Mesenchymal stem cell (in vitro differentiated cells and primary cell): ENCODE measurements around the gene PPP1R2.

Experiments used
- DNase-seq: peaks from one replicate; pipeline ENCODE4 v3.0.0-alpha.2; 2013
- H2AFZ ChIP-seq: one replicate; pipeline ENCODE4 v1.6.1; 2013; ENCODE audit warnings: low read depth, mild to moderate bottlenecking, control low read depth, inconsistent platforms, low read length, moderate library complexity
- H2AK5ac ChIP-seq: 2 replicates; pipeline ENCODE4 v1.6.1; 2013; ENCODE audit warnings: low read length, moderate library complexity, mild to moderate bottlenecking, inconsistent platforms; ENCODE audit not compliant: severe bottlenecking
- H2BK120ac ChIP-seq: one replicate; pipeline ENCODE4 v1.6.1; 2013; ENCODE audit warnings: low read depth, mild to moderate bottlenecking, inconsistent platforms, low read length, moderate library complexity
- H2BK12ac ChIP-seq, 2 experiments: one replicate each; pipeline ENCODE4 v1.6.1; 2013; ENCODE audit warnings: inconsistent platforms in 2 of 2, low read length in 2 of 2, mild to moderate bottlenecking in 2 of 2, moderate library complexity in 2 of 2, control low read depth in 1 of 2
- H2BK15ac ChIP-seq: one replicate; pipeline ENCODE4 v1.6.1; 2013; ENCODE audit warnings: mild to moderate bottlenecking, low read depth, inconsistent platforms; ENCODE audit not compliant: poor library complexity, severe bottlenecking
- H2BK5ac ChIP-seq: 2 replicates; pipeline ENCODE4 v1.6.1; 2013; ENCODE audit warnings: low read depth, mild to moderate bottlenecking, low read length, control low read depth, inconsistent platforms; ENCODE audit not compliant: poor library complexity, severe bottlenecking
- H3K14ac ChIP-seq, 2 experiments: one replicate each; pipeline ENCODE4 v1.6.1; 2013; ENCODE audit warnings: inconsistent platforms in 2 of 2, low read length in 2 of 2, control low read depth in 1 of 2, mild to moderate bottlenecking in 1 of 2, moderate library complexity in 1 of 2
- H3K18ac ChIP-seq, 2 experiments: one replicate each; pipeline ENCODE4 v1.6.1; 2013; ENCODE audit warnings: inconsistent platforms in 2 of 2, low read length in 2 of 2, control low read depth in 1 of 2, low read depth in 1 of 2, mild to moderate bottlenecking in 1 of 2
- H3K23ac ChIP-seq, 2 experiments: one replicate each; pipeline ENCODE4 v1.6.1; 2013; ENCODE audit warnings: inconsistent platforms in 2 of 2, low read length in 2 of 2, mild to moderate bottlenecking in 2 of 2, moderate library complexity in 2 of 2, control low read depth in 1 of 2
- H3K27ac ChIP-seq: 2 replicates; pipeline ENCODE4 v1.5.1; 2013; ENCODE audit warnings: mild to moderate bottlenecking, moderate library complexity, low read length, control low read depth, inconsistent platforms; ENCODE audit not compliant: poor library complexity, severe bottlenecking
- H3K27me3 ChIP-seq, 2 experiments: 2 replicates each; pipeline versions ENCODE4 v1.6.1 to v1.7.0; 2013; ENCODE audit warnings: low read length in 2 of 2, mild to moderate bottlenecking in 2 of 2, moderate library complexity in 2 of 2, control low read depth in 1 of 2, inconsistent platforms in 1 of 2; ENCODE audit not compliant: control insufficient read depth in 1 of 2, insufficient read depth in 1 of 2
- H3K36me3 ChIP-seq, 2 experiments: 2 replicates each; pipeline versions ENCODE4 v1.6.1 to v1.7.0; 2013; ENCODE audit warnings: low read length in 2 of 2, control low read depth in 1 of 2, inconsistent platforms in 1 of 2, low read depth in 1 of 2, mild to moderate bottlenecking in 1 of 2; ENCODE audit not compliant: insufficient read depth in 2 of 2, control insufficient read depth in 1 of 2
- H3K4ac ChIP-seq, 2 experiments: one replicate each; pipeline ENCODE4 v1.6.1; 2013; ENCODE audit warnings: inconsistent platforms in 2 of 2, low read length in 2 of 2, mild to moderate bottlenecking in 2 of 2, moderate library complexity in 2 of 2, control low read depth in 1 of 2, low read depth in 1 of 2
- H3K4me1 ChIP-seq: 2 replicates; pipeline ENCODE4 v1.6.1; 2013; ENCODE audit warnings: low read depth, low read length, control low read depth; ENCODE audit not compliant: control insufficient read depth, insufficient read depth
- H3K4me2 ChIP-seq: 2 replicates; pipeline ENCODE4 v1.6.1; 2013; ENCODE audit warnings: low read length, mild to moderate bottlenecking, inconsistent platforms; ENCODE audit not compliant: poor library complexity, severe bottlenecking
- H3K4me3 ChIP-seq, 2 experiments: 2 replicates each; pipeline versions ENCODE4 v1.5.1 to v1.7.0; 2013; ENCODE audit warnings: low read length in 2 of 2, mild to moderate bottlenecking in 2 of 2, control low read depth in 1 of 2, low read depth in 1 of 2; ENCODE audit not compliant: insufficient read depth in 1 of 2
- H3K79me1 ChIP-seq: replicated peaks from 2 replicates; pipeline ENCODE4 v1.6.1; 2013; ENCODE audit warnings: mild to moderate bottlenecking, control low read depth, low read length, inconsistent platforms; ENCODE audit not compliant: poor library complexity, severe bottlenecking
- H3K9ac ChIP-seq: 2 replicates; pipeline ENCODE4 v1.7.0; 2013; ENCODE audit warnings: mild to moderate bottlenecking, low read length, moderate library complexity
- H3K9me3 ChIP-seq: 2 replicates; pipeline ENCODE4 v1.7.0; 2013; ENCODE audit warnings: mild to moderate bottlenecking, low read length; ENCODE audit not compliant: control insufficient read depth
- H4K8ac ChIP-seq: one replicate; pipeline ENCODE4 v1.6.1; 2013; ENCODE audit warnings: inconsistent platforms, mild to moderate bottlenecking, low read length, moderate library complexity
- H4K91ac ChIP-seq: one replicate; pipeline ENCODE4 v1.6.1; 2013; ENCODE audit warnings: mild to moderate bottlenecking, low read length, inconsistent platforms
- WGBS: methylation state at CpG from one replicate; pipeline ENCODE4 v1.1.7; 2013; ENCODE audit warnings: mixed read lengths; 5-methylcytosine and 5-hydroxymethylcytosine counted together

Gene PPP1R2

GRCh38 chr3:195542316-195542697, 818 bp downstream of the PPP1R2 start:
- peak overlapping the region; percentile 94 for H3K4me3 ChIP-seq
- DNase-seq = peak; percentile 38
- H2AK5ac ChIP-seq = no peak overlapping the region
- no peak overlapping the region for H2AFZ ChIP-seq
- peak overlapping the region; percentile 96 for H3K9ac ChIP-seq
- no CpG with 5 or more reads among the region's 5 CpGs for WGBS
- no peak overlapping the region for H3K23ac ChIP-seq
- H3K4me2 ChIP-seq = peak overlapping the region; percentile 68
- peaks cover 0 to 3% of the 10 kb centered on the region in 2 experiments for H3K36me3 ChIP-seq
- H4K8ac ChIP-seq = no peak overlapping the region
- H2BK15ac ChIP-seq = no peak overlapping the region
- H2BK12ac ChIP-seq = no peak overlapping the region
- no peak overlapping the region for H2BK120ac ChIP-seq
- no peak overlapping the region for H3K27ac ChIP-seq
- H2BK5ac ChIP-seq = no peak overlapping the region
- H4K91ac ChIP-seq = no peak overlapping the region
- H3K18ac ChIP-seq = no peak overlapping the region
- H3K4me1 ChIP-seq = peaks cover 14% of the 10 kb centered on the region
- no peak overlapping the region for H3K4ac ChIP-seq
- no peaks in the 10 kb centered on the region for H3K9me3 ChIP-seq
- no peaks in the 10 kb centered on the region for H3K27me3 ChIP-seq
- no peak overlapping the region for H3K14ac ChIP-seq
- peaks cover 18% of the 10 kb centered on the region for H3K79me1 ChIP-seq

- Histone ChIP-seq H3K14ac (no peak overlapping the region), H3K9ac (no peak overlapping the region), H3K79me1 (peaks cover 20% of the 10 kb centered on the region), H4K91ac (no peak overlapping the region), H3K36me3 (peaks cover 0 to 3% of the 10 kb centered on the region in 2 experiments), H3K27me3 (no peaks in the 10 kb centered on the region), H3K4me3 (peak overlapping the region in 1 of 2 experiments; percentile 94), H4K8ac (no peak overlapping the region), H3K18ac (no peak overlapping the region), H3K27ac (no peak overlapping the region), H2BK12ac (no peak overlapping the region), H3K23ac (no peak overlapping the region), H3K4ac (no peak overlapping the region), H3K4me1 (peaks cover 12% of the 10 kb centered on the region), H2AFZ (no peak overlapping the region), H2BK15ac (no peak overlapping the region), H2BK5ac (no peak overlapping the region), H2BK120ac (no peak overlapping the region), H3K4me2 (no peak overlapping the region), H3K9me3 (no peaks in the 10 kb centered on the region), H2AK5ac (no peak overlapping the region)
- DNase-seq = no peak
- 74% methylated on average over 5 of the region's 6 CpGs for WGBS
These were observed 2.6 kb downstream of the PPP1R2 start for GRCh38 chr3:195540511-195540910.

GRCh38 chr3:195540027-195540426, 3.1 kb downstream of the PPP1R2 start:
- Histone ChIP-seq H2BK120ac (peak overlapping the region; percentile 27), H4K8ac (no peak overlapping the region), H3K23ac (no peak overlapping the region), H3K4ac (no peak overlapping the region), H3K9me3 (no peaks in the 10 kb centered on the region), H3K14ac (no peak overlapping the region), H3K27me3 (no peaks in the 10 kb centered on the region), H2AFZ (no peak overlapping the region), H3K79me1 (peaks cover 21% of the 10 kb centered on the region), H3K4me3 (no peak overlapping the region), H2BK12ac (no peak overlapping the region), H3K4me1 (peaks cover 12% of the 10 kb centered on the region), H3K9ac (no peak overlapping the region), H2BK15ac (no peak overlapping the region), H3K4me2 (no peak overlapping the region), H2BK5ac (no peak overlapping the region), H3K27ac (no peak overlapping the region), H3K36me3 (peaks cover 0 to 3% of the 10 kb centered on the region in 2 experiments), H3K18ac (no peak overlapping the region), H4K91ac (no peak overlapping the region), H2AK5ac (no peak overlapping the region)
- 79% methylated on average over 8 of the region's 8 CpGs for WGBS
- DNase-seq = no peak

GRCh38 chr3:195539479-195539878, 3.6 kb downstream of the PPP1R2 start:
- DNase-seq = no peak
- Histone ChIP-seq H2BK120ac (no peak overlapping the region), H4K8ac (no peak overlapping the region), H3K4me3 (no peak overlapping the region), H2AK5ac (no peak overlapping the region), H2AFZ (no peak overlapping the region), H3K9ac (no peak overlapping the region), H3K4ac (no peak overlapping the region), H3K27ac (no peak overlapping the region), H3K23ac (no peak overlapping the region), H2BK5ac (no peak overlapping the region), H3K4me1 (peaks cover 12% of the 10 kb centered on the region), H3K36me3 (peaks cover 0 to 5% of the 10 kb centered on the region in 2 experiments), H3K27me3 (no peaks in the 10 kb centered on the region), H3K18ac (no peak overlapping the region), H2BK15ac (no peak overlapping the region), H4K91ac (no peak overlapping the region), H2BK12ac (no peak overlapping the region), H3K79me1 (peaks cover 27% of the 10 kb centered on the region), H3K14ac (no peak overlapping the region), H3K4me2 (no peak overlapping the region), H3K9me3 (no peaks in the 10 kb centered on the region)
- 100% methylated on average over 2 of the region's 5 CpGs for WGBS
